ENCODE measurements around the gene HAGHL.
"Not testable (repeated sequence)": the region's sequence is repeated elsewhere in the genome, so short reads cannot be mapped to it uniquely, and the experiment has no call there.

The HAGHL gene

DNA sequence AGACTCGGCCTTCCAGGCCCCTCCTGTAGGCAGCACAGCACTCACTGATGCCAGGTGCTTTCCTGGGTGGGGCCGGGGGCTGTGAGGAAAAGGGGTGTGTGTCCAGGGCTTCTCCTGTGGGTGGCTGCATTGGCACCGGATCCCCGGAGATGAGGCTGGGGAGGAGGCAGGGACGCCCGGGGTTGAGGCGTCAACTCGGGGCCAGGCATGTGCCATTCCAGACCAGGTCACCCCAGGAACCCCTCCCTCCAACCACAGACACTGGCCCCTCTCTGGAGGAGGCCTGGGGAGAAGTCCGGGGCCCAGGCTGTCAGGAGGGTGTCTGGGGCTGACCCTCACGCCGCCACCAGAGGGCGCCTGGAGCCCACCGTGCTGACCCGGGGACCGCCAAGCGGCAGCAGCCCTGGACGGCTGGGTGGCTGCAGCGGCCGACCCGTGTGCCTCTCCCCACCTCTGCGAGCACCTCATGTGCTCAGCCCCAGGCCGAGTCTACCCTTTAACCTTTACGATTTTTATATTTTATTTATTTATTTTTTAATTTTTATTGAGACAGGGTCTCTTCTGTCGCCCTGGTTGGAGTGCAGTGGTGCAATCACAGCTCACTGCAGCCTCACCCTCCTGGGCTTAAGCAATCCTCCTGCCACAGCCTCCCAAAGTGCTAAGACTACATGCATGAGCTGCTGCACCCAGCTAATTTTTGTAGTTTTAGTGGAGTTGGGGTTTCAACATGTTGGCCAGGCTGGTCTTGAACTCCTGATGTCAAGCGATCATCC is 15.2 kb upstream of the HAGHL start:
- Histone ChIP-seq H3K9me3 (ENCODE audit: insufficient read depth, low read depth, low read length) (no peaks in the 10 kb centered on the region), H3K36me3 (ENCODE audit: insufficient read depth, low read length) (no peaks in the 10 kb centered on the region), H3K9ac (ENCODE audit: low read depth, low read length) (no peak overlapping the region), H3K27ac (ENCODE audit: low read depth, low read length) (no peak overlapping the region), H3K4me3 (ENCODE audit: low read length) (no peak overlapping the region), H3K4me1 (ENCODE audit: insufficient read depth, low read length) (peaks cover 10% of the 10 kb centered on the region; the same call in 1 of the 2 replicates), H3K27me3 (ENCODE audit: insufficient read depth, low read length) (peaks cover 77% of the 10 kb centered on the region)
- 19% methylated on average over 22 of the region's 25 CpGs for WGBS

DNA sequence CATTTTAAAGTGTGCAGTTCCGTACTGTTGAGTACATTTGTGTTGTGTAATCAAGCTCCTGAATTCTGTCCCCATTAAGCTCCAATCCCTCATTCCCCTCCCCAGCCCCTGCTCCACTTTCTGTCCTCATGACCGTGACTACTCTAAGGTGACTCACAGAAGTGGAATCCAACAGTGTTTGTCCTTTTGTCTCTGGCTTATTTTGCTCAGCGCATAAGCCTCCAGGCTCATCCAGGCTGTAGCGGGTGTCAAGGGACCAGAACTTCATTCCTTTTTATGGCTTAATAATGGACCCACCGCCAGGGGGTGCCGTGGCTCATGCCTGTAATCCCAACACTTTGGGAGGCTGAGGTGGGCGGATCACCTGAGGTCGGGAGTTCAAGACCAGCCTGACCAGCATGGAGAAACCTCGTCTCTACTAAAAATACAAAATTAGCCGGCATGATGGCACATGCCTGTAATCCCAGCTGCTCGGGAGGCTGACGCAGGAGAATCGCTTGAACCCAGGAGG is 14.1 kb upstream of the HAGHL start:
- H3K9me3 ChIP-seq (ENCODE audit: insufficient read depth, low read depth, low read length); H3K27ac ChIP-seq (ENCODE audit: low read depth, low read length); H3K36me3 ChIP-seq (ENCODE audit: insufficient read depth, low read length); H3K4me3 ChIP-seq (ENCODE audit: low read length); H3K9ac ChIP-seq (ENCODE audit: low read depth, low read length): not testable (repeated sequence)
- Histone ChIP-seq H3K4me1 (ENCODE audit: insufficient read depth, low read length) (peaks cover 11% of the 10 kb centered on the region; the same call in 1 of the 2 replicates), H3K27me3 (ENCODE audit: insufficient read depth, low read length) (peaks cover 69% of the 10 kb centered on the region)
- WGBS = 49% methylated on average over 12 of the region's 13 CpGs

DNA sequence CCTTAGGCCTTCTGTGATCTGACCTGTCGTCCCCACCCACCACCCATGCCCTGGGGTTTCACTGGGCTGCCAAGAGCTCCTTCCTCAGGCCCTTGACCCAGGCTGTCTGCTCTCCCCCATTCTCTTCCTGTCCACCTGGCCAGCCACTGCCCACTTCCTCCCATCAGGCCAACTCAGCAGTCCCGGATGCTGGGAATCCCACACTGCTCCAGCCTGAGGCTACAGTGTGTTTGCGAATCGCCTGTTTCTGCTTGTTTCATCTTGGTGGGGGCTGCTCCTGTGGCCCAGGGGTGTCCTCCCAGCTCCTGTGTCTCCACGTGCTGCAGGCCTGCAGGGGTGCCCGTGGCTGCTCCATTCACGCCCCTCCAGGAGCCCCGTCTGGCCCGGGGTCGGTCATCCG is 12.8 kb upstream of the HAGHL start:
- Histone ChIP-seq H3K9ac (ENCODE audit: low read depth, low read length) (no peak overlapping the region), H3K36me3 (ENCODE audit: insufficient read depth, low read length) (no peaks in the 10 kb centered on the region), H3K27me3 (ENCODE audit: insufficient read depth, low read length) (peaks cover 60% of the 10 kb centered on the region), H3K9me3 (ENCODE audit: insufficient read depth, low read depth, low read length) (no peaks in the 10 kb centered on the region), H3K4me1 (ENCODE audit: insufficient read depth, low read length) (peaks cover 11% of the 10 kb centered on the region; the same call in 1 of the 2 replicates), H3K27ac (ENCODE audit: low read depth, low read length) (no peak overlapping the region), H3K4me3 (ENCODE audit: low read length) (no peak overlapping the region)
- 85% methylated on average over 11 of the region's 11 CpGs for WGBS

DNA sequence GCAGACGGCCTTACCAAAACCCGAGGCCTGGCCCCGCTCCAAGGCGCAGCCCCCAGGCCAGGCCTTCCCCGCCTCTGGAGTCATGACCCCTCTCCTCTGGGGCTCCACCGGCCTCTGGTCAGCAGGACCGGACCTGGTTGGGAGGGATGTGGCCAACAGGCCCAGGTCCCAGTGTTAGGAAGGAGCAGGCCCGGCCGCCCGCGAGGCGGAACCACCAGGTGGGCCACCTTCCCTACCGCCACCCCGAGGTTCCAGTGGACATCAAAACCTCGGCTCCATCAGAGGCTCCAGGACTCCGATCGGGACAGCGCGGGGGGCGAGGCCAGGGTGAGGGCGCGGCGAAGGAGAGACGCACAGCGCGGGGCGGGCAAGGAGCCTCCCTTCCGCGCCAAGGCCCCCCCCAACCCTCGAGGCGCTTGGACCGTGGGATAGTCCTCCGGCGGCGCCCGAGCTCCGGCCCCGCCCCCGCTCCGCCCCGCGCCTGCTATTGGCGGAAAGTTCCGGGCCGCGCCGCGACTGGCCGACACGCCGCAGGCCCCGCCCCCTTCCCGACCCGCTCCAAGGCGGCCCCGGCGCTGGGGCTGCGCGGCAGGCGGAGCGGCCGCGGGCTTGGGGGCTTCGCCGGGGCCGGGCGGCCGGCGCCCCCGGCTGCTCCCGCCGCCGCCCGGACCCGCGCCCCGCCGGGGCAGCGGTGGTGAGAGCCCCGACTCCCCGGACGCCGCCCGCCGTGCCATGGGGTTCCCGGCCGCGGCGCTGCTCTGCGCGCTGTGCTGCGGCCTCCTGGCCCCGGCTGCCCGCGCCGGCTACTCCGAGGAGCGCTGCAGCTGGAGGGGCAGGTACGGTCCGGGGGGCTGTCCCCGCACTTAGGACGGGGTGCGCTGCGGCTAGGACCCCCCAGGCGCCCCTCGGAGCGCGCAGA is 12.1 kb upstream of the HAGHL start, which contains the start of gene METRN:
TSS of gene METRN (plus strand) at position 561 of the 919 bp plus-strand sequence. CDS start at position 733, 172 bp downstream.
- WGBS = 9% methylated on average over 108 of the region's 108 CpGs
- Histone ChIP-seq H3K4me1 (ENCODE audit: insufficient read depth, low read length) (peaks cover 13% of the 10 kb centered on the region; the same call in 1 of the 2 replicates), H3K9me3 (ENCODE audit: insufficient read depth, low read depth, low read length) (no peaks in the 10 kb centered on the region), H3K27ac (ENCODE audit: low read depth, low read length) (no peak within 1 kb of the TSS), H3K9ac (ENCODE audit: low read depth, low read length) (peak within 1 kb of the TSS; percentile 57), H3K36me3 (ENCODE audit: insufficient read depth, low read length) (no peaks in the 10 kb centered on the region), H3K27me3 (ENCODE audit: insufficient read depth, low read length) (peaks cover 53% of the 10 kb centered on the region), H3K4me3 (ENCODE audit: low read length) (peak within 1 kb of the TSS; percentile 66)

DNA sequence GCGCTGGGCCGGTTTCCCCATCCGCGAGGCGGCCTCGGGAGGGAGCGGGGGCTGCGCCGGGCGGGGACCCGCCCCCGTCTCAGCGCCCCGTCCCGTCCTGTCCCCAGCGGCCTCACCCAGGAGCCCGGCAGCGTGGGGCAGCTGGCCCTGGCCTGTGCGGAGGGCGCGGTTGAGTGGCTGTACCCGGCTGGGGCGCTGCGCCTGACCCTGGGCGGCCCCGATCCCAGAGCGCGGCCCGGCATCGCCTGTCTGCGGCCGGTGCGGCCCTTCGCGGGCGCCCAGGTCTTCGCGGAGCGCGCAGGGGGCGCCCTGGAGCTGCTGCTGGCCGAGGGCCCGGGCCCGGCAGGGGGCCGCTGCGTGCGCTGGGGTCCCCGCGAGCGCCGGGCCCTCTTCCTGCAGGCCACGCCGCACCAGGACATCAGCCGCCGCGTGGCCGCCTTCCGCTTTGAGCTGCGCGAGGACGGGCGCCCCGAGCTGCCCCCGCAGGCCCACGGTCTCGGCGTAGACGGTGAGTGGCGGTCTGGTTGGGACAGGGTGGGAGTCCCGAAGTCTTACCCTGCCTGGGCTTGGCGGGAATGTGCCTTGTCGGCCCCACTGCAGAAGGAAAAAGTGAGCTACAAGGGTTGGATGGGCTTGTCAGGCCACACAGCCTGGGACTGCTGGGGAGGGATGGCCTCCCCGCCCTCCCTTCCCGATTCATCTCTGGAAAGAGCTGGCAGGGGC is 11.3 kb upstream of the HAGHL start:
- Histone ChIP-seq H3K4me3 (ENCODE audit: low read length) (peak overlapping the region; percentile 66), H3K4me1 (ENCODE audit: insufficient read depth, low read length) (peaks cover 18% of the 10 kb centered on the region; the same call in 1 of the 2 replicates), H3K9ac (ENCODE audit: low read depth, low read length) (peak overlapping the region; percentile 57), H3K27ac (ENCODE audit: low read depth, low read length) (no peak overlapping the region), H3K27me3 (ENCODE audit: insufficient read depth, low read length) (peaks cover 46% of the 10 kb centered on the region), H3K36me3 (ENCODE audit: insufficient read depth, low read length) (no peaks in the 10 kb centered on the region), H3K9me3 (ENCODE audit: insufficient read depth, low read depth, low read length) (no peaks in the 10 kb centered on the region)
- WGBS = 4% methylated on average over 74 of the region's 74 CpGs

DNA sequence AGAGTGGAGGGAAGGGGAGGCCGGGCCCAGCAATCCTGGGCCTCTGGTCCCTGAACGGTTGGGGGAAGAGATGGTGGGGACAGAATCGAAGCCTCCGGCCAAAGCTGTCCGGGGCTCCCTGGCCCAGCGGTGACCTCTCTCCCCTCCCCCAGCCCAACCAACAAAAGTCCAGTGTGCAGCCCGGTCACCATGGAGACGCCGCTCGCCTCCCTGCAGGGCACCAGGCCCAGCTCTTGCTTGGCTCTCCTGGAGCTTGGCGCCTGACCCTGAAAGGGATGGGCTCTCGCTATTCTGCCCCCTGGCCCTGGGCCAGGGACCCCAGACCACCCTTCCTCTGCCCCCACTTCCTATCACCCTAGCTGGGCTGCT is 10.7 kb upstream of the HAGHL start:
- Histone ChIP-seq H3K27me3 (ENCODE audit: insufficient read depth, low read length) (peaks cover 40% of the 10 kb centered on the region), H3K36me3 (ENCODE audit: insufficient read depth, low read length) (no peaks in the 10 kb centered on the region), H3K4me3 (ENCODE audit: low read length) (peak overlapping the region; percentile 66), H3K9ac (ENCODE audit: low read depth, low read length) (0 out of 2 replicates have a peak overlapping the region, but pooled peaks have one; percentile 37), H3K9me3 (ENCODE audit: insufficient read depth, low read depth, low read length) (no peaks in the 10 kb centered on the region), H3K4me1 (ENCODE audit: insufficient read depth, low read length) (peaks cover 18% of the 10 kb centered on the region; the same call in 1 of the 2 replicates), H3K27ac (ENCODE audit: low read depth, low read length) (no peak overlapping the region)
- WGBS = 14% methylated on average over 11 of the region's 12 CpGs

DNA sequence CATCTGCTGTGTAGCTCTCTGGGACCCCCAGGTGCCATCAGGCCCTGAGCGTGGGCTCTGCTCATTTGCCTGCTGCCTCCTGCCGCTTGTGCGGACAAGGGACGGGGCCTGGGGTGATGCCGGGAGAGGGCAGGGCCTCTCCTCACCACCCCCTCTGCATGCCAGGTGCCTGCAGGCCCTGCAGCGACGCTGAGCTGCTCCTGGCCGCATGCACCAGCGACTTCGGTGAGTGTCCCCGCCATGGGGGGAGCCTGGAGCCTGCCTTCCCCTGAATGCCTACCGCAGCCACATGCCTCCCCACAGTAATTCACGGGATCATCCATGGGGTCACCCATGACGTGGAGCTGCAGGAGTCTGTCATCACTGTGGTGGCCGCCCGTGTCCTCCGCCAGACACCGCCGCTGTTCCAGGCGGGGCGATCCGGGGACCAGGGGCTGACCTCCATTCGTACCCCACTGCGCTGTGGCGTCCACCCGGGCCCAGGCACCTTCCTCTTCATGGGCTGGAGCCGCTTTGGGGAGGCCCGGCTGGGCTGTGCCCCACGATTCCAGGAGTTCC is 10.1 kb upstream of the HAGHL start:
- no peaks in the 10 kb centered on the region for H3K9me3 ChIP-seq (ENCODE audit: insufficient read depth, low read depth, low read length)
- peak overlapping the region; percentile 66; the same call in 1 of the 2 replicates for H3K4me3 ChIP-seq (ENCODE audit: low read length)
- peaks cover 18% of the 10 kb centered on the region; the same call in 1 of the 2 replicates for H3K4me1 ChIP-seq (ENCODE audit: insufficient read depth, low read length)
- peaks cover 38% of the 10 kb centered on the region for H3K27me3 ChIP-seq (ENCODE audit: insufficient read depth, low read length)
- no peak overlapping the region for H3K27ac ChIP-seq (ENCODE audit: low read depth, low read length)
- no peaks in the 10 kb centered on the region for H3K36me3 ChIP-seq (ENCODE audit: insufficient read depth, low read length)
- 89% methylated on average over 29 of the region's 29 CpGs for WGBS
- no peak overlapping the region for H3K9ac ChIP-seq (ENCODE audit: low read depth, low read length)

DNA sequence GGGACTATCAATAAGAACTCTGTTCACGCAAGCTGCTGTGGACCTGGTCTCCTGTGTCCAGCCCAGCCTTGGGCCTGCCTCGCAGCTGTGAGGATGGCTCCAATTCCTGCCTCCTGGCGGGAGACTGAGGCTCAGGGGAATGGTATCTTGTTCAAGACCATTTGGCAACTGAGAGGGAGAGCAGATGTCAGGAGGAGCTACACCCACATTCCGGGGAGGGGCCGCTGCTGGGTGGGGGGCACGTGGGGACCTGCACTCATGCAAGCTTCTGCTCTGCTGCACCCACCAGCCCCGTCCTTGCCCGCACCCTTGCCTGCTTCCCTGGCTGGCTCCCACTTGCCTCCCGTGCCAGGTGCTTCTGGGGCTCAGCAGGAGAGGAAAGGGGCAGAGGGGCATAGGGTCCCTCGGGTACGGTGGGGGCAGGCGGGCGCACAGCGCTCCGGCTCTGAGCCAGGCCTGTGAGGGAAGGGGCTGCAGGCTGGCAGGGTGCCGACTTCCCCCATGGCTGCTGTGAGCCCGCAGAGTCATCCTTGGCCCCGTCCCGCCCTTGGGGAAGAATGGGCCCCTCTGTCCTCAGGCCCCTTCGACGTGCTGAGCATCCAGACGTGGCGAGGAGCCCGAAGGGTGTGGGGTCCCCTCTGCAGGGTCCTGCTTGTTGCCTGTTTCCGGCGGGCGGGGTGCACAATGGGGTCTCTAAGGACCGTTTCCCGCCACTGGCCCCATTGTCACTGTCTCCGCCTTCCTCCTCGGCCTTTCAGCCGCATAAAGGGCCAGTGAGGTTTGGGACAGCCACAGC is 9.3 kb upstream of the HAGHL start:
- peaks cover 36% of the 10 kb centered on the region for H3K27me3 ChIP-seq (ENCODE audit: insufficient read depth, low read length)
- WGBS = 76% methylated on average over 32 of the region's 32 CpGs

DNA sequence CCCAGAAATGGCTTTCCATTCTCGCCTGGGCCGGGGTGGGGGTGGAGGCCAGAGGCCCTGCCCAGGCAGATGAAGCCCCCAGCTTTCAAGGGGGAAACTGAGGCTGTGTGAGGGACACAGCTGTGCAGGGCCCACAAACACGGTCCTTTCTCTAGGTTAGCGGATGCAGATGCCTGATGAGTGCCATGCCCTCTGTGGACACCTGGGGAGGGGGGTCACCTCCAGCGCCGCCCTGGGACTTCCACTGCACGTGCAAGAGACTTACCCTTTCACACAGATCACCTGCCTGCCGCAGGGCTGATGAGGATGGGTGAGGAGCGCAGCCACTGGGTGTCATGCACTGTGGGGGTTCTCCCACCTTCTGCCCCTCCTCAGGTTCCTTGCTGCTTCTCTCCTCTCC is 8.5 kb upstream of the HAGHL start:
- 92% methylated on average over 9 of the region's 9 CpGs for WGBS
- H3K9ac ChIP-seq (ENCODE audit: low read depth, low read length) = no peak overlapping the region
- no peak overlapping the region for H3K27ac ChIP-seq (ENCODE audit: low read depth, low read length)
- no peak overlapping the region for H3K4me3 ChIP-seq (ENCODE audit: low read length)
- H3K4me1 ChIP-seq (ENCODE audit: insufficient read depth, low read length) = peaks cover 18% of the 10 kb centered on the region; the same call in 1 of the 2 replicates
- H3K27me3 ChIP-seq (ENCODE audit: insufficient read depth, low read length) = peaks cover 36% of the 10 kb centered on the region
- no peaks in the 10 kb centered on the region for H3K9me3 ChIP-seq (ENCODE audit: insufficient read depth, low read depth, low read length)
- peaks cover 4% of the 10 kb centered on the region; the same call in 1 of the 2 replicates for H3K36me3 ChIP-seq (ENCODE audit: insufficient read depth, low read length)

More for the DNA sequence above, 9.3 kb upstream of the HAGHL start:
- H3K36me3 ChIP-seq (ENCODE audit: insufficient read depth, low read length) = no peaks in the 10 kb centered on the region
- H3K4me3 ChIP-seq (ENCODE audit: low read length) = no peak overlapping the region
- H3K9ac ChIP-seq (ENCODE audit: low read depth, low read length) = no peak overlapping the region
- H3K9me3 ChIP-seq (ENCODE audit: insufficient read depth, low read depth, low read length) = no peaks in the 10 kb centered on the region
- H3K4me1 ChIP-seq (ENCODE audit: insufficient read depth, low read length) = peaks cover 18% of the 10 kb centered on the region; the same call in 1 of the 2 replicates
- no peak overlapping the region for H3K27ac ChIP-seq (ENCODE audit: low read depth, low read length)
